GM23248 (cell line): ENCODE data around the gene MRPL46. TPM values are rescaled to one million over a fixed set of nuclear protein-coding genes. Genes with fewer than 3 reads are reported as not detected.

Experiments used
- DNase-seq: peaks from one replicate; pipeline ENCODE4 v3.0.0-alpha.2; 2015
- H2AFZ ChIP-seq: fragments of 200-600 bp; sonication (generic); 2 replicates; pipeline ENCODE4 v1.6.1; 2016; ENCODE audit warnings: antibody characterized with exemption
- H3F3A ChIP-seq: fragments of 200-600 bp; sonication (generic); 2 replicates; pipeline ENCODE4 v1.6.1; 2016; ENCODE audit warnings: mild to moderate bottlenecking, antibody characterized with exemption, mixed run types; ENCODE audit not compliant: insufficient read depth
- H3K27ac ChIP-seq: fragments of 200-600 bp; sonication (generic); 2 replicates; pipeline ENCODE4 v1.5.1; 2016; ENCODE audit warnings: mild to moderate bottlenecking
- H3K27me3 ChIP-seq: fragments of 200-600 bp; sonication (generic); replicated peaks from 2 replicates; pipeline ENCODE4 v1.6.1; 2016; ENCODE audit warnings: mild to moderate bottlenecking; ENCODE audit not compliant: insufficient read depth
- H3K36me3 ChIP-seq: fragments of 200-600 bp; sonication (generic); 2 replicates; pipeline ENCODE4 v1.6.1; 2016; ENCODE audit warnings: low read depth, mild to moderate bottlenecking
- H3K4me1 ChIP-seq: fragments of 200-600 bp; sonication (generic); 2 replicates; pipeline ENCODE4 v1.6.1; 2016; ENCODE audit warnings: mild to moderate bottlenecking; ENCODE audit not compliant: insufficient read depth
- H3K4me2 ChIP-seq: fragments of 200-600 bp; sonication (generic); one replicate; pipeline ENCODE4 v1.6.1; 2016; ENCODE audit warnings: mild to moderate bottlenecking; ENCODE audit not compliant: unreplicated experiment
- H3K4me3 ChIP-seq: fragments of 200-600 bp; sonication (generic); 2 replicates; pipeline ENCODE4 v1.5.1; 2016; ENCODE audit warnings: mild to moderate bottlenecking
- H3K79me2 ChIP-seq: fragments of 200-600 bp; sonication (generic); 2 replicates; pipeline ENCODE4 v1.6.1; 2016; ENCODE audit warnings: mild to moderate bottlenecking; ENCODE audit not compliant: insufficient read depth
- H3K9ac ChIP-seq: fragments of 200-600 bp; sonication (generic); 2 replicates; pipeline ENCODE4 v1.6.1; 2016; ENCODE audit warnings: mild to moderate bottlenecking
- H3K9me2 ChIP-seq: fragments of 200-600 bp; sonication (generic); 2 replicates; pipeline ENCODE4 v1.6.1; 2016; ENCODE audit warnings: mixed run types, mild to moderate bottlenecking, moderate library complexity; ENCODE audit not compliant: insufficient read depth
- H3K9me3 ChIP-seq: fragments of 200-600 bp; sonication (generic); one replicate; pipeline ENCODE4 v1.6.1; 2017; ENCODE audit warnings: low read depth
- H4K20me1 ChIP-seq: fragments of 200-600 bp; sonication (generic); 2 replicates; pipeline ENCODE4 v1.6.0; 2016; ENCODE audit not compliant: insufficient read depth
- EZH2 ChIP-seq: fragments of 200-600 bp; sonication (generic); IDR thresholded peaks from 2 replicates; pipeline ENCODE4 v1.6.1; 2018; ENCODE audit warnings: antibody characterized with exemption, mild to moderate bottlenecking; ENCODE audit not compliant: insufficient read depth, poor library complexity, severe bottlenecking
- EZH2phosphoT487 ChIP-seq: fragments of 200-600 bp; sonication (generic); IDR thresholded peaks from 2 replicates; pipeline ENCODE4 v1.6.1; 2018; ENCODE audit warnings: antibody characterized with exemption, moderate library complexity, mild to moderate bottlenecking, low read depth; ENCODE audit not compliant: insufficient read depth
- WGBS, 2 experiments: methylation state at CpG; one replicate each; pipeline ENCODE4 v1.1.6; 2015 to 2017; ENCODE audit warnings: low lambda C conversion rate in 2 of 2, low coverage in 1 of 2; ENCODE audit errors: missing lambda C conversion rate in 2 of 2; 5-methylcytosine and 5-hydroxymethylcytosine counted together
- in situ Hi-C: fragments of 300-500 bp; cut with MboI; formaldehyde crosslinking; loops from 2 replicates; pipeline ENCODE4 v1.15.0; 2020
- polyA plus RNA-seq: library from polyadenylated mRNA; unstranded; fragments of >200 nt; fragmentation: Nextera tagmentation; extraction: Ambion mirVana; gene quantifications from 2 replicates; pipeline ENCODE4 v1.2.1, GENCODE V29; 2016
- total RNA-seq: library from RNA; depleted of rRNA; stranded (reverse); fragments of >200 nt; shearing (Covaris generic); gene quantifications from 2 replicates; pipeline ENCODE4 v1.2.3, GENCODE V29; 2014

Gene MRPL46
- total and polyA plus RNA-seq, 2 experiments from 2014 or later = 14.6 to 38.4 TPM

DNA sequence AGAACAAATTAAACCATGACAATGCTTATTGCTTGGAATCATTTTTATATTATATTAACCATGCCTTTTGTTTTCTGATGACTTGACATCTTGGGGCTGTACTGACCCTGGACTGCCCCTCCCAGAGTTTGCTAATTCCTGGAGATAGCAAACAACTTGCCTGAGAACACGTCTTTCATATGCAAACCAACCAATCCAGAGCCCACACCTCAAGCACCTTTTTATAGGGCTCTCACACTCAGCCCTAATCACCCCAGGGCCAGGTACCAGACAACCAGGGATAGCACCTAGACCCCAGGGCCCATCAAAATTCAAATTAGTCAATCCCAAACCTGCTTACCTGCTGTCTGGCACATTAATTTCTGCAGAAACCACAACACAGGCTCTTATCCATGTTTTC lies 37.3 kb upstream of the MRPL46 start:
- H3K27me3 ChIP-seq = no peaks in the 10 kb centered on the region
- no peaks in the 10 kb centered on the region for H3K9me2 ChIP-seq
- H2AFZ ChIP-seq = no peak overlapping the region
- no peak overlapping the region for H3K9ac ChIP-seq
- H3K79me2 ChIP-seq = no peaks in the 10 kb centered on the region
- H4K20me1 ChIP-seq = no peaks in the 10 kb centered on the region
- in situ Hi-C loops = no loop called here
- TF ChIP-seq EZH2 (no peak), EZH2phosphoT487 (no peak)
- H3K4me1 ChIP-seq = no peaks in the 10 kb centered on the region
- WGBS, 2 experiments = 46 to 69% methylated on average over 1 of the region's 1 CpG
- H3F3A ChIP-seq = no peaks in the 10 kb centered on the region
- H3K4me2 ChIP-seq = no peak overlapping the region
- no peaks in the 10 kb centered on the region; the same call in 1 of the 2 replicates for H3K36me3 ChIP-seq
- H3K27ac ChIP-seq = no peak overlapping the region
- H3K9me3 ChIP-seq = no peaks in the 10 kb centered on the region
- no peak for DNase-seq
- no peak overlapping the region for H3K4me3 ChIP-seq

DNA sequence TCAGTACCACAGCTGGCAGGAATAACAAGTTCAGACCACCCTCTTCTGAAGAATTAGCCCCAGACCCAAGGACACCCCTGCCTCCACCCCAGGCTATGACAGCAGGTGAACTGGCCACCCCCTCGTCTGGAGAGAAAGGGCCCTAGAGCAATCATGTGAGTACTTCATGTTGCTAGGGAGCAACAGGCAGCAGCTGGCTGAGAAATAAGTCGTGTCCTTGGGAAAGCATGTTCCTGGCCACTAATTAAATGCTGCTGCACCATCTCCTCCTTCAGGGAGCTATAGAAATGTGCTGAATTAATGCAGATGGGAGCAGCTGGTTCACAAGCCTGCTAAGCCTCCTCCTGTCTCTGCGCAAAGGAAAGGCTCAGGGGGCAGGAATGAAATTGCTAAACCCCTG lies 31.8 kb upstream of the MRPL46 start:
- H3K9me2 ChIP-seq = no peaks in the 10 kb centered on the region
- H3K4me2 ChIP-seq = no peak overlapping the region
- no peak overlapping the region for H3K4me3 ChIP-seq
- no peaks in the 10 kb centered on the region for H3K27me3 ChIP-seq
- H4K20me1 ChIP-seq = no peaks in the 10 kb centered on the region
- 54 to 58% methylated on average over 3 of the region's 3 CpGs for WGBS, 2 experiments
- no peaks in the 10 kb centered on the region for H3K79me2 ChIP-seq
- H2AFZ ChIP-seq = no peak overlapping the region
- in situ Hi-C loops = no loop called here
- no peaks in the 10 kb centered on the region for H3K4me1 ChIP-seq
- no peaks in the 10 kb centered on the region for H3K9me3 ChIP-seq
- H3K9ac ChIP-seq = no peak overlapping the region
- TF ChIP-seq EZH2phosphoT487 = no peak
- TF ChIP-seq EZH2 = no peak
- H3K27ac ChIP-seq = no peak overlapping the region
- H3F3A ChIP-seq = no peaks in the 10 kb centered on the region
- no peak for DNase-seq
- no peaks in the 10 kb centered on the region for H3K36me3 ChIP-seq

DNA sequence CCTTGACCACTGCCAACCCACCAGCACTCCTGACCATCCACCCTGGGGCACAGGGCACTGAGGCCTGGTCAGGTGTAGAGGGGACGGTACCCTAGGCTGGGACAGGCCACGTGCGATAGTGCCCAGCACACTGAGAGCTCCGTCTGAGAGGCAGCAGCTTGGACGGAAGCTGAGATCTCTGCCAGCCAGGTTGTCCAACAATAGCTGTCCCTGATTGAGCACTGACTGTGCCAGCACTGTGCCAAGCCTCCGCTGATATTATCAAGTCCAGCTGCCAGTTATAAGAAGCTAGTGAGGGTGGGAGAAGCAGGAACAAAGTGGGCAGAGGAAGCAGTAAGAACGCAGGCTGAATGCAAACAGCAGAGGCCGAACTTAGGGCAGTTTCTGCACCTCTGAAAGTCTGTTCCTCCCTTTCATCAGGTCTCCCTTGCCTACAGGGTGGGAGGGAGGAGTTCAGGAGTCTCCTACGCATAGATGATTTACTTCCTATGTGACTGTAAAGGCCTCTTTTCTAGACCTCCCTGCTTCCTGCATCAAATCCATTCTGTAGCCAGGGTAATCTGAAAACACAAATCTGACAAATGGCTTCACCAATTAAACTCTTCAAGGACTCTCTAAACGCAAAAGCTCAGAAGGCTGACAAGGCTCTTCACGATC lies 30.0 kb upstream of the MRPL46 start:
- no peaks in the 10 kb centered on the region for H3K36me3 ChIP-seq
- H2AFZ ChIP-seq = no peak overlapping the region
- H3K9me2 ChIP-seq = no peaks in the 10 kb centered on the region
- H3K27ac ChIP-seq = no peak overlapping the region
- no peak overlapping the region for H3K4me3 ChIP-seq
- no peaks in the 10 kb centered on the region for H3K4me1 ChIP-seq
- H3K9me3 ChIP-seq = no peaks in the 10 kb centered on the region
- no peaks in the 10 kb centered on the region for H4K20me1 ChIP-seq
- no peaks in the 10 kb centered on the region for H3K27me3 ChIP-seq
- in situ Hi-C loops = no loop called here
- H3K79me2 ChIP-seq = no peaks in the 10 kb centered on the region
- WGBS, 2 experiments = 91 to 92% methylated on average over 11 of the region's 11 CpGs
- no peak for TF ChIP-seq EZH2phosphoT487
- H3K9ac ChIP-seq = no peak overlapping the region
- DNase-seq = no peak
- no peaks in the 10 kb centered on the region for H3F3A ChIP-seq
- no peak overlapping the region for H3K4me2 ChIP-seq

GRCh38 chr15:88493844-88494243 lies 26.7 kb upstream of the MRPL46 start:
- H3K27me3 ChIP-seq = no peaks in the 10 kb centered on the region
- no peak for DNase-seq
- H3K4me1 ChIP-seq = no peaks in the 10 kb centered on the region
- WGBS, 2 experiments = 83 to 84% methylated on average over 10 of the region's 10 CpGs
- no peak overlapping the region for H3K9ac ChIP-seq
- no peaks in the 10 kb centered on the region for H3K79me2 ChIP-seq
- H3K36me3 ChIP-seq = no peaks in the 10 kb centered on the region
- H2AFZ ChIP-seq = no peak overlapping the region
- H3K4me2 ChIP-seq = no peak overlapping the region
- no peaks in the 10 kb centered on the region for H3F3A ChIP-seq
- in situ Hi-C loops = no loop called here
- H4K20me1 ChIP-seq = no peaks in the 10 kb centered on the region
- H3K27ac ChIP-seq = no peak overlapping the region
- no peak for TF ChIP-seq EZH2phosphoT487
- TF ChIP-seq EZH2 = no peak
- no peaks in the 10 kb centered on the region for H3K9me3 ChIP-seq
- no peaks in the 10 kb centered on the region for H3K9me2 ChIP-seq
- no peak overlapping the region for H3K4me3 ChIP-seq

- peaks cover 16% of the 10 kb centered on the region for H3K4me1 ChIP-seq
- H3K27ac ChIP-seq = no peak overlapping the region
- in situ Hi-C loops = no loop called here
- no peaks in the 10 kb centered on the region for H3K79me2 ChIP-seq
- H3K9me2 ChIP-seq = no peaks in the 10 kb centered on the region
- H3K9ac ChIP-seq = no peak overlapping the region
- DNase-seq = no peak
- no peaks in the 10 kb centered on the region for H3K36me3 ChIP-seq
- no peaks in the 10 kb centered on the region for H3K27me3 ChIP-seq
- no peaks in the 10 kb centered on the region for H3K9me3 ChIP-seq
- no peak overlapping the region for H2AFZ ChIP-seq
- TF ChIP-seq EZH2 (no peak), EZH2phosphoT487 (no peak)
- WGBS, 2 experiments = 66 to 71% methylated on average over 10 of the region's 10 CpGs
- H3K4me2 ChIP-seq = no peak overlapping the region
- no peaks in the 10 kb centered on the region for H3F3A ChIP-seq
- no peak overlapping the region for H3K4me3 ChIP-seq
- no peaks in the 10 kb centered on the region for H4K20me1 ChIP-seq
Observed at GRCh38 chr15:88491158-88491557, 24.0 kb upstream of the MRPL46 start.
